WTC11 (cell line): ENCODE measurements around the gene GALNT11. TPM values are rescaled to one million over a fixed set of nuclear protein-coding genes. Genes with fewer than 3 reads are reported as not detected.

Experiments used
- ATAC-seq: fragments of 200-7000 bp; cut with Tn5 transposase; 2 replicates; pipeline ENCODE4 v1.10.0; 2021; ENCODE audit warnings: mild to moderate bottlenecking, moderate library complexity
- CTCF ChIA-PET: fragments of 300-600 bp; sonication (Branson Sonifier 250); formaldehyde crosslinking; loops from one replicate; lab custom pipeline; 2021; ENCODE audit warnings: antibody characterized with exemption; lab: Charles Lee
- POLR2A ChIA-PET: fragments of 350-600 bp; sonication (Branson Sonifier 250); formaldehyde crosslinking; loops from one replicate; lab custom pipeline; 2021; ENCODE audit warnings: antibody characterized with exemption; lab: Charles Lee
- DNase-seq: peaks from one replicate; pipeline ENCODE4 v3.0.0; 2021; ENCODE audit warnings: low spot score
- H3K27ac Mint-ChIP-seq: 2 replicates; pipeline ENCODE4 v1.8.0; 2021; ENCODE audit warnings: mixed read lengths
- H3K27me3 Mint-ChIP-seq: 2 replicates; pipeline ENCODE4 v1.8.0; 2021; ENCODE audit warnings: low read depth, mild to moderate bottlenecking, moderate library complexity, mixed read lengths
- H3K36me3 Mint-ChIP-seq: 2 replicates; pipeline ENCODE4 v1.8.0; 2021; ENCODE audit warnings: mixed read lengths
- H3K4me1 Mint-ChIP-seq: 2 replicates; pipeline ENCODE4 v1.8.0; 2022; ENCODE audit warnings: mixed read lengths
- H3K4me3 Mint-ChIP-seq: 2 replicates; pipeline ENCODE4 v1.8.0; 2021; ENCODE audit warnings: mild to moderate bottlenecking, moderate library complexity, mixed read lengths
- H3K9me3 Mint-ChIP-seq: 2 replicates; pipeline ENCODE4 v1.8.0; 2021; ENCODE audit warnings: mixed read lengths
- ARID4B ChIP-seq: sonication (generic); formaldehyde crosslinking; IDR thresholded peaks from 2 replicates; pipeline ENCODE4 v1.8.0; 2023; ENCODE audit warnings: missing genetic modification reagents, mild to moderate bottlenecking, borderline replicate concordance
- ATF2 ChIP-seq: sonication (generic); formaldehyde crosslinking; IDR thresholded peaks from 2 replicates; pipeline ENCODE4 v1.8.1; 2022; ENCODE audit warnings: low read depth, missing genetic modification reagents, borderline replicate concordance
- CBFB ChIP-seq: sonication (generic); formaldehyde crosslinking; IDR thresholded peaks from 2 replicates; pipeline ENCODE4 v1.8.1; 2022; ENCODE audit warnings: mild to moderate bottlenecking, low read depth, missing genetic modification reagents
- ERG ChIP-seq: fragments of 250-450 bp; sonication (Bioruptor Pico); IDR thresholded peaks from 2 replicates; pipeline ENCODE4 v1.8.0; 2021; ENCODE audit warnings: mild to moderate bottlenecking
- ETV6 ChIP-seq: sonication (generic); formaldehyde crosslinking; IDR thresholded peaks from 2 replicates; pipeline ENCODE4 v1.8.1; 2022; ENCODE audit warnings: mild to moderate bottlenecking, missing genetic modification reagents
- JAZF1 ChIP-seq: fragments of 250-450 bp; sonication (Bioruptor Pico); IDR thresholded peaks from 2 replicates; pipeline ENCODE4 v1.9.0; 2021; ENCODE audit warnings: moderate library complexity, mild to moderate bottlenecking, inconsistent platforms
- MXD4 ChIP-seq: fragments of 250-450 bp; sonication (Bioruptor Pico); IDR thresholded peaks from 2 replicates; pipeline ENCODE4 v1.8.0; 2021; ENCODE audit warnings: mild to moderate bottlenecking, moderate library complexity, borderline replicate concordance
- OVOL2 ChIP-seq: fragments of 250-450 bp; sonication (Bioruptor Pico); IDR thresholded peaks from 2 replicates; pipeline ENCODE4 v1.9.0; 2021; ENCODE audit warnings: mild to moderate bottlenecking, borderline replicate concordance
- SMAD3 ChIP-seq: sonication (generic); formaldehyde crosslinking; IDR thresholded peaks from 2 replicates; pipeline ENCODE4 v1.8.0; 2022; ENCODE audit warnings: missing genetic modification reagents, mild to moderate bottlenecking, borderline replicate concordance
- SP1 ChIP-seq: sonication (generic); formaldehyde crosslinking; conservative IDR thresholded peaks from 2 replicates; pipeline ENCODE4 v1.8.1; 2022; ENCODE audit warnings: missing genetic modification reagents
- TEAD1 ChIP-seq: sonication (generic); formaldehyde crosslinking; IDR thresholded peaks from 2 replicates; pipeline ENCODE4 v1.8.0; 2022; ENCODE audit warnings: mild to moderate bottlenecking, missing genetic modification reagents
- ZNF416 ChIP-seq: fragments of 250-450 bp; sonication (Bioruptor Pico); IDR thresholded peaks from 2 replicates; pipeline ENCODE4 v1.9.0; 2021; ENCODE audit warnings: mild to moderate bottlenecking, inconsistent platforms
- ZSCAN18 ChIP-seq: fragments of 250-450 bp; sonication (Bioruptor Pico); IDR thresholded peaks from 2 replicates; pipeline ENCODE4 v2.1.2; 2022; ENCODE audit warnings: mild to moderate bottlenecking, moderate library complexity
- total RNA-seq: library from RNA; stranded (reverse); gene quantifications from 3 replicates; pipeline ENCODE4 v1.2.3, GENCODE V29; 2021
- TF ChIP-seq, protein P1 (sequence below): sonication (generic); formaldehyde crosslinking; IDR thresholded peaks from 2 replicates; pipeline ENCODE4 v1.8.0; 2022; ENCODE audit warnings: mild to moderate bottlenecking, missing genetic modification reagents
- TF ChIP-seq, protein P2 (sequence below): sonication (generic); formaldehyde crosslinking; IDR thresholded peaks from 2 replicates; pipeline ENCODE4 v1.8.1; 2023; ENCODE audit warnings: mild to moderate bottlenecking, missing genetic modification reagents
- TF ChIP-seq, protein P3 (sequence below): sonication (generic); formaldehyde crosslinking; IDR thresholded peaks from 2 replicates; pipeline ENCODE4 v1.8.1; 2023; ENCODE audit warnings: mild to moderate bottlenecking, moderate library complexity, missing genetic modification reagents
- TF ChIP-seq, protein P4 (sequence below): sonication (generic); formaldehyde crosslinking; IDR thresholded peaks from 2 replicates; pipeline ENCODE4 v1.8.1; 2023; ENCODE audit warnings: mild to moderate bottlenecking, missing genetic modification reagents, borderline replicate concordance

Gene GALNT11
- total RNA-seq, 1 experiment from 2014 or later = 24.0 TPM

GRCh38 chr7:152128741-152129461, 103.4 kb downstream of the GALNT11 start:
- Mint-ChIP-seq H3K36me3 (peaks cover 33% of the 10 kb centered on the region), H3K4me3 (no peak overlapping the region), H3K4me1 (peaks cover 6% of the 10 kb centered on the region), H3K27ac (no peak overlapping the region), H3K27me3 (no peaks in the 10 kb centered on the region), H3K9me3 (peaks cover 13% of the 10 kb centered on the region)
- DNase-seq = no peak
- POLR2A ChIA-PET = no interaction called here
- no peak for TF ChIP-seq TEAD1 (CRISPR knock-in tag)
- TF ChIP-seq, protein P1, sequence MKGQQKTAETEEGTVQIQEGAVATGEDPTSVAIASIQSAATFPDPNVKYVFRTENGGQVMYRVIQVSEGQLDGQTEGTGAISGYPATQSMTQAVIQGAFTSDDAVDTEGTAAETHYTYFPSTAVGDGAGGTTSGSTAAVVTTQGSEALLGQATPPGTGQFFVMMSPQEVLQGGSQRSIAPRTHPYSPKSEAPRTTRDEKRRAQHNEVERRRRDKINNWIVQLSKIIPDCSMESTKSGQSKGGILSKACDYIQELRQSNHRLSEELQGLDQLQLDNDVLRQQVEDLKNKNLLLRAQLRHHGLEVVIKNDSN (CRISPR knock-in tag) = no peak
- TF ChIP-seq MXD4 (CRISPR knock-in tag) = no peak
- TF ChIP-seq, protein P2, sequence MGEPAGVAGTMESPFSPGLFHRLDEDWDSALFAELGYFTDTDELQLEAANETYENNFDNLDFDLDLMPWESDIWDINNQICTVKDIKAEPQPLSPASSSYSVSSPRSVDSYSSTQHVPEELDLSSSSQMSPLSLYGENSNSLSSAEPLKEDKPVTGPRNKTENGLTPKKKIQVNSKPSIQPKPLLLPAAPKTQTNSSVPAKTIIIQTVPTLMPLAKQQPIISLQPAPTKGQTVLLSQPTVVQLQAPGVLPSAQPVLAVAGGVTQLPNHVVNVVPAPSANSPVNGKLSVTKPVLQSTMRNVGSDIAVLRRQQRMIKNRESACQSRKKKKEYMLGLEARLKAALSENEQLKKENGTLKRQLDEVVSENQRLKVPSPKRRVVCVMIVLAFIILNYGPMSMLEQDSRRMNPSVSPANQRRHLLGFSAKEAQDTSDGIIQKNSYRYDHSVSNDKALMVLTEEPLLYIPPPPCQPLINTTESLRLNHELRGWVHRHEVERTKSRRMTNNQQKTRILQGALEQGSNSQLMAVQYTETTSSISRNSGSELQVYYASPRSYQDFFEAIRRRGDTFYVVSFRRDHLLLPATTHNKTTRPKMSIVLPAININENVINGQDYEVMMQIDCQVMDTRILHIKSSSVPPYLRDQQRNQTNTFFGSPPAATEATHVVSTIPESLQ (CRISPR knock-in tag) = no peak
- TF ChIP-seq ZNF416 = no peak
- no peak for TF ChIP-seq SMAD3 (CRISPR knock-in tag)
- no peak for TF ChIP-seq ARID4B (CRISPR knock-in tag)
- TF ChIP-seq ERG (CRISPR knock-in tag) = no peak
- TF ChIP-seq CBFB (CRISPR knock-in tag) = no peak
- TF ChIP-seq, protein P3, sequence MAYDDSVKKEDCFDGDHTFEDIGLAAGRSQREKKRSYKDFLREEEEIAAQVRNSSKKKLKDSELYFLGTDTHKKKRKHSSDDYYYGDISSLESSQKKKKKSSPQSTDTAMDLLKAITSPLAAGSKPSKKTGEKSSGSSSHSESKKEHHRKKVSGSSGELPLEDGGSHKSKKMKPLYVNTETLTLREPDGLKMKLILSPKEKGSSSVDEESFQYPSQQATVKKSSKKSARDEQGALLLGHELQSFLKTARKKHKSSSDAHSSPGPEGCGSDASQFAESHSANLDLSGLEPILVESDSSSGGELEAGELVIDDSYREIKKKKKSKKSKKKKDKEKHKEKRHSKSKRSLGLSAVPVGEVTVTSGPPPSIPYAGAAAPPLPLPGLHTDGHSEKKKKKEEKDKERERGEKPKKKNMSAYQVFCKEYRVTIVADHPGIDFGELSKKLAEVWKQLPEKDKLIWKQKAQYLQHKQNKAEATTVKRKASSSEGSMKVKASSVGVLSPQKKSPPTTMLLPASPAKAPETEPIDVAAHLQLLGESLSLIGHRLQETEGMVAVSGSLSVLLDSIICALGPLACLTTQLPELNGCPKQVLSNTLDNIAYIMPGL (CRISPR knock-in tag) = no peak
- TF ChIP-seq ZSCAN18 = no peak
- no peak for ATAC-seq
- CTCF ChIA-PET = no interaction called here

GRCh38 chr7:152129682-152130081, 104.2 kb downstream of the GALNT11 start:
- H3K4me1 Mint-ChIP-seq = peaks cover 6% of the 10 kb centered on the region
- H3K4me3 Mint-ChIP-seq = no peak overlapping the region
- peaks cover 26% of the 10 kb centered on the region for H3K36me3 Mint-ChIP-seq
- H3K9me3 Mint-ChIP-seq = peaks cover 13% of the 10 kb centered on the region
- ChIA-PET POLR2A (no interaction called here), CTCF (no interaction called here)
- DNase-seq (no peak), ATAC-seq (no peak)
- H3K27ac Mint-ChIP-seq = no peak overlapping the region
- H3K27me3 Mint-ChIP-seq = no peaks in the 10 kb centered on the region
- TF ChIP-seq OVOL2 = no peak
- TF ChIP-seq SP1 (CRISPR knock-in tag) = no peak
- TF ChIP-seq ATF2 = no peak
- TF ChIP-seq JAZF1 = no peak
- no peak for TF ChIP-seq ETV6 (CRISPR knock-in tag)
- TF ChIP-seq, protein P4, sequence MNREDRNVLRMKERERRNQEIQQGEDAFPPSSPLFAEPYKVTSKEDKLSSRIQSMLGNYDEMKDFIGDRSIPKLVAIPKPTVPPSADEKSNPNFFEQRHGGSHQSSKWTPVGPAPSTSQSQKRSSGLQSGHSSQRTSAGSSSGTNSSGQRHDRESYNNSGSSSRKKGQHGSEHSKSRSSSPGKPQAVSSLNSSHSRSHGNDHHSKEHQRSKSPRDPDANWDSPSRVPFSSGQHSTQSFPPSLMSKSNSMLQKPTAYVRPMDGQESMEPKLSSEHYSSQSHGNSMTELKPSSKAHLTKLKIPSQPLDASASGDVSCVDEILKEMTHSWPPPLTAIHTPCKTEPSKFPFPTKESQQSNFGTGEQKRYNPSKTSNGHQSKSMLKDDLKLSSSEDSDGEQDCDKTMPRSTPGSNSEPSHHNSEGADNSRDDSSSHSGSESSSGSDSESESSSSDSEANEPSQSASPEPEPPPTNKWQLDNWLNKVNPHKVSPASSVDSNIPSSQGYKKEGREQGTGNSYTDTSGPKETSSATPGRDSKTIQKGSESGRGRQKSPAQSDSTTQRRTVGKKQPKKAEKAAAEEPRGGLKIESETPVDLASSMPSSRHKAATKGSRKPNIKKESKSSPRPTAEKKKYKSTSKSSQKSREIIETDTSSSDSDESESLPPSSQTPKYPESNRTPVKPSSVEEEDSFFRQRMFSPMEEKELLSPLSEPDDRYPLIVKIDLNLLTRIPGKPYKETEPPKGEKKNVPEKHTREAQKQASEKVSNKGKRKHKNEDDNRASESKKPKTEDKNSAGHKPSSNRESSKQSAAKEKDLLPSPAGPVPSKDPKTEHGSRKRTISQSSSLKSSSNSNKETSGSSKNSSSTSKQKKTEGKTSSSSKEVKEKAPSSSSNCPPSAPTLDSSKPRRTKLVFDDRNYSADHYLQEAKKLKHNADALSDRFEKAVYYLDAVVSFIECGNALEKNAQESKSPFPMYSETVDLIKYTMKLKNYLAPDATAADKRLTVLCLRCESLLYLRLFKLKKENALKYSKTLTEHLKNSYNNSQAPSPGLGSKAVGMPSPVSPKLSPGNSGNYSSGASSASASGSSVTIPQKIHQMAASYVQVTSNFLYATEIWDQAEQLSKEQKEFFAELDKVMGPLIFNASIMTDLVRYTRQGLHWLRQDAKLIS = no peak
